NCI-H2227 (cell line): ENCODE data around the gene SPG7.
A peak's percentile ranks its signal among the peaks of the same experiment; 100 is the strongest.

Experiments used
- DNase-seq: peaks from one replicate; lab custom pipeline; 2025; ENCODE audit not compliant: unreplicated experiment; lab: John Stamatoyannopoulos, UW

Gene SPG7

GRCh38 chr16:89545831-89546574, 37.8 kb downstream of the SPG7 start:
- no peak for DNase-seq

- DNase-seq, result no peak
Measured at GRCh38 chr16:89546781-89547180, 38.6 kb downstream of the SPG7 start.

GRCh38 chr16:89547291-89547690, 39.1 kb downstream of the SPG7 start:
- DNase-seq, result no peak

- DNase-seq, result no peak
Measured at GRCh38 chr16:89547860-89548259, 39.7 kb downstream of the SPG7 start.

GRCh38 chr16:89548344-89549006, 40.3 kb downstream of the SPG7 start:
- no peak for DNase-seq

GRCh38 chr16:89549007-89549700, 41.0 kb downstream of the SPG7 start:
- DNase-seq, result no peak

- DNase-seq, result no peak
Measured at GRCh38 chr16:89550421-89551007, 42.3 kb downstream of the SPG7 start.

GRCh38 chr16:89552329-89552728, 44.1 kb downstream of the SPG7 start:
- no peak for DNase-seq

- DNase-seq, result no peak
Measured at GRCh38 chr16:89552913-89553312, 44.7 kb downstream of the SPG7 start.

- no peak for DNase-seq
Measured at GRCh38 chr16:89553733-89554132, 45.5 kb downstream of the SPG7 start.

GRCh38 chr16:89554343-89554742, 46.1 kb downstream of the SPG7 start:
- DNase-seq, result no peak

GRCh38 chr16:89555265-89555664, 47.1 kb downstream of the SPG7 start:
- DNase-seq, result no peak

GRCh38 chr16:89555780-89556179, 47.6 kb downstream of the SPG7 start:
- DNase-seq, result no peak

GRCh38 chr16:89556750-89557689, 48.8 kb downstream of the SPG7 start:
- DNase-seq, result peak; percentile 52

GRCh38 chr16:89557690-89558490, 49.7 kb downstream of the SPG7 start:
- no peak for DNase-seq

GRCh38 chr16:89560378-89561141, 52.4 kb downstream of the SPG7 start, which contains the start of gene RPL13:
RPL13 (plus strand) TSS chr16:89560682; CDS start chr16:89560960, 278 bp downstream.
- DNase-seq, result peak; percentile 93

GRCh38 chr16:89561142-89561883, 53.1 kb downstream of the SPG7 start:
- no peak for DNase-seq

- no peak for DNase-seq
Measured at GRCh38 chr16:89561884-89562599, 53.8 kb downstream of the SPG7 start.
